Measurements from ENCODE around the gene GCNT4. TPM values are rescaled to one million over a fixed set of nuclear protein-coding genes. Genes with fewer than 3 reads are reported as not detected.

GCNT4 gene
- total RNA-seq, 1 experiment from 2014 or later, result 7.8 TPM

- Histone ChIP-seq H3K4me1 (replicated peaks) (peaks cover 19% of the 10 kb centered on the region), H3K27me3 (replicated peaks) (no peaks in the 10 kb centered on the region), H3K36me3 (no peaks in the 10 kb centered on the region), H3K27ac (no peak overlapping the region), H3K9me3 (replicated peaks) (no peaks in the 10 kb centered on the region), H3K4me3 (no peak overlapping the region)
- peak in 1 of 2 experiments; percentile 10 for DNase-seq (ENCODE audit: low read depth in 1 of 2, low spot score in 2 of 2)
Measured at GRCh38 chr5:75018805-75019587, 33.4 kb downstream of the GCNT4 start.

DNA sequence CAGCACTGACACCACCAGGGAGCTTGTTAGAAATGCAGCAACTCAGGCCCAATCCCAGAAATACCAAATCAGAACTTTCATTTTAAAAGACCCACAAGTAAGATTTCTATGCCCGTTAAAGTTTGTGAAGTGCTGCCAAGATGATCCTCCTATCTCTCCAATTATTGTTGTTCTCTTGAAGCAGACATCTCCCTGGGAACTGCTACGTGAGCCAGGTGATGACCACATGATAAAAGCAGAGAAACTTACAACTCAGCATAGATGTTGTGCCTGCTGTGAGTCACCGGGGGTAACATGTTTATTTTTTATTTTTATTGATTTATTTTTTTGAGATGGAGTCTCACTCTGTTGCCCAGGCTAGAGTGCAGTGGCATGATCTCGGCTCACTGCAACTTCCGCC, 34.4 kb downstream of the GCNT4 start:
- Histone ChIP-seq H3K4me3 (no peak overlapping the region), H3K9me3 (replicated peaks) (no peaks in the 10 kb centered on the region), H3K27me3 (replicated peaks) (no peaks in the 10 kb centered on the region), H3K27ac (no peak overlapping the region), H3K36me3 (no peaks in the 10 kb centered on the region), H3K4me1 (replicated peaks) (peaks cover 12% of the 10 kb centered on the region)
- DNase-seq (ENCODE audit: low read depth in 1 of 2, low spot score in 2 of 2), result no peak

- H3K27ac ChIP-seq, result no peak overlapping the region
- no peaks in the 10 kb centered on the region for H3K9me3 ChIP-seq (replicated peaks)
- H3K27me3 ChIP-seq (replicated peaks), result no peaks in the 10 kb centered on the region
- no peaks in the 10 kb centered on the region for H3K36me3 ChIP-seq
- H3K4me1 ChIP-seq (replicated peaks), result peaks cover 12% of the 10 kb centered on the region
- DNase-seq (ENCODE audit: low read depth in 1 of 2, low spot score in 2 of 2), result no peak
- H3K4me3 ChIP-seq, result no peak overlapping the region
Measured at GRCh38 chr5:75016896-75017295, 35.5 kb downstream of the GCNT4 start.

DNA sequence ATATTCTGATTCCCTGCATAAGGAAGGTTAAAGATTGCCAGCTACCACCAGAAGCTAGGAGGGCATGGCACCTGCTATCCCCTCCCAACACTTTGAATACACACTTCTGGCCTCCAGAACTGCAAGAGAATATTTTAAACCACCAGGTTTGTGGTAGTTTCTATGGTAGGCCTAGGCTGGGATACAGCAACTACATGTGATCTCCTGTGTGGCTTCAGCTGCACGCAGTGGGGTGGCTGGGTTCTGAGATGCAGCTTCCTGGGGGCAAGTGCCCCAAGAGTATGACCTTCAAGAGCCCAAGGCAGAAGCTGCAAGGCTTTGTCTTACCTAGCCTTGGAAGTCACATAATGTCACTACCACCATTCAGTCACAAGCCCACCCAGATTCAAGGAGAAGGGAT, 39.6 kb downstream of the GCNT4 start:
- no peaks in the 10 kb centered on the region for H3K27me3 ChIP-seq (replicated peaks)
- no peaks in the 10 kb centered on the region for H3K36me3 ChIP-seq
- H3K9me3 ChIP-seq (replicated peaks), result no peaks in the 10 kb centered on the region
- H3K4me1 ChIP-seq (replicated peaks), result no peaks in the 10 kb centered on the region
- no peak overlapping the region for H3K27ac ChIP-seq
- DNase-seq (ENCODE audit: low read depth in 1 of 2, low spot score in 2 of 2), result no peak
- no peak overlapping the region for H3K4me3 ChIP-seq

DNA sequence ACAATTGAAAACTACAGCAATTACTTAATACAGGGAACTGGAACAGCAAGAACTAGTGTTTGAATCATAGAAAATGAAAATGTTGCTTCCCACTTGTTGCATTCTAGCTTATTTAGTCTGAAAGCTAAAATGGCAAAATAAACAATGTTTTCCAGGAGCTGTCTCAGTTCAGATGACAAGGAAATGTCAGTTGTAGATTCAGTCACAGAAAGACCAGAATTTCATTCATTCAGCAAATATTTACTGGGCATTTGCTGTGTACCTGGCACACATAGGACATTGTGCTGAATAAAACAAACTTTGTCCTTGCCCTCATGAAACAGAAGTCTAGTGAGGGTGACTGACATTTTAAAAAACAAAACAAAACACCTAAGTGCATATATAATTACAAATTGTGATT, 41.5 kb downstream of the GCNT4 start:
- no peak overlapping the region for H3K4me3 ChIP-seq
- no peak overlapping the region for H3K27ac ChIP-seq
- no peak for DNase-seq (ENCODE audit: low read depth in 1 of 2, low spot score in 2 of 2)
- H3K27me3 ChIP-seq (replicated peaks), result no peaks in the 10 kb centered on the region
- H3K9me3 ChIP-seq (replicated peaks), result no peaks in the 10 kb centered on the region
- H3K4me1 ChIP-seq (replicated peaks), result no peaks in the 10 kb centered on the region
- no peaks in the 10 kb centered on the region for H3K36me3 ChIP-seq

DNA sequence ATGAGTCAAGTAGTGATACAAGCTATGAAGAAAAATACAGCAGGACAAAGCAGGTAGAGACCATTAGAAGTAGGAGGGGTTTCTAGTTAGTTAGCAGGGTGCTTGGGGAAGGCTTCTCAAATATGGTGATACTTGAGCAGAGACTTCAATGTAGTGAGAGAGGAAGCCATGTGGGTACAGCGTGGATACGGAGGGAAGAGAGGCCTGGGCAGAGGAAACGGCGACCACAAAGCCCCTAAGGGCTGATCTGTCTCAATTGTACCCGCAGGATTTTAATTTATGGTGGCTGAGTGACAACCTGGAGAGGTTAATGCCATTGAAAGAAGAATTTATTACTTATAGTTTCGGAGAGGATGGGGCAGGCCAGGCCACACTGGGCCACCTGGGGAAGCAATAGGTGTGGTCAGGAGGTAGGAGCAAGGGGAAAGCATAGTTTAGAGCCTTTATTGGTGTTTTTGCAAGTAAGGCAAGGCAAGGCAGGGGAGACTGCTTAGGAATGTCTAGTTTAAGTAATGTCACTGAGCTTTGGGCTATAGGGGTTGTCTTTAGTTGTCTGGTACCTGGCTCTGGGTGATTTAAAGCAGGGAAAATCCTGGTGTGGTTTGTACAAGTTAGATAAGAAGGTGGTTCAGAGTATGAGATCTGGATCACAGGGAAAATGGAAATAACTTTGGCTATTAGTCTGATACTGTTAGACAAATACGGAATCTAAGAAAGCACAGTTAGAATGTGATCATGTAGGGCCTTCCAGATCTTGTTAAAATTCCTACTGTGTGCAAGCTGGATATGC, 42.6 kb downstream of the GCNT4 start:
- DNase-seq (ENCODE audit: low read depth in 1 of 2, low spot score in 2 of 2), result no peak
- Histone ChIP-seq H3K9me3 (replicated peaks) (peaks cover 4% of the 10 kb centered on the region), H3K36me3 (no peaks in the 10 kb centered on the region), H3K27me3 (replicated peaks) (no peaks in the 10 kb centered on the region), H3K4me3 (no peak overlapping the region), H3K27ac (no peak overlapping the region), H3K4me1 (replicated peaks) (no peaks in the 10 kb centered on the region)

DNA sequence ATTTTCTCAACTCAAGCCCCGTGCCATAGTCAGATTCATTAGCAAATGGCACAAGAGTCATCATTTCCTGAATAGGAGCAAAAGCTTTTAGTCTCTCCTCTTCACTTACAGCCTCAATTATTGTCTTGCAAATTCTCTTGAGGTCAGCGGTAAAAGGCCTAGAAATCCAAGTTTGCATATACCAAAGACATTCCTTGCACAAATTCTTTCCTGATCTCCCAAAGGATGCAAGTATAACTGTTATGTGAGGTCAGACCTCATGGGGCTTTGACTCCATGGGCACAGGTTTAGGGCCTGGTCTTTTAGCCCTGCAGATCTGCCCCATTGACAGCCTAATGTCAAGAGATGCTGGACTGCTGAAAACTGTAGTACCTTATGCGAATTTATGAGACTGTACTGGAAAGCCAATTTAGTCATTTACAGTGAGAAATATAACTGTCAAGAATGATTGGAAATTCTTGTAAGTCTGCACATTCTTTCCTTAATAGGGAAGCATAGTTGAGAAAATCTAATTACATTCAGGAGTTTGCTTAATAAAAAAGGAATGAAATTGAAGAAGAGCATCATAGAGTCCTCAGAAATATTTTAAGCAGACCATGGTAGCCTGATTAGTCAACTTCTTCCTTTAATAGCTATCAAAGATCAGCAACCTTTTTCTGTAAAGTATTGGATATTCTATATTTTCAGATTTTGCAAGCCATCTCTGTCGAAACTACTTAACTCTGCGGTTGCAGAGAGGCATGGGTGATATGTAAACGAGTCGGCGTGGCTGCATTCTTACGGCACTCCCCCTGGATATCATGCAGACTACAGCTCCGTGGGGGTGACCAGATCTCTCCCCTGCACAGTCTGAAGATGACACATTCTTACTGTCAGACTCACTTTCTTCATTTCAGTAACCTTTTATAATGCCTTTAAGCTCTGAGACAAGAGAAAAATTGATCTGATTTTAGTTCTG, 45.2 kb downstream of the GCNT4 start:
- H3K36me3 ChIP-seq, result no peaks in the 10 kb centered on the region
- no peaks in the 10 kb centered on the region for H3K27me3 ChIP-seq (replicated peaks)
- no peak for DNase-seq (ENCODE audit: low read depth in 1 of 2, low spot score in 2 of 2)
- no peak overlapping the region for H3K27ac ChIP-seq
- H3K4me1 ChIP-seq (replicated peaks), result no peaks in the 10 kb centered on the region
- no peak overlapping the region for H3K4me3 ChIP-seq
- H3K9me3 ChIP-seq (replicated peaks), result peaks cover 7% of the 10 kb centered on the region

DNA sequence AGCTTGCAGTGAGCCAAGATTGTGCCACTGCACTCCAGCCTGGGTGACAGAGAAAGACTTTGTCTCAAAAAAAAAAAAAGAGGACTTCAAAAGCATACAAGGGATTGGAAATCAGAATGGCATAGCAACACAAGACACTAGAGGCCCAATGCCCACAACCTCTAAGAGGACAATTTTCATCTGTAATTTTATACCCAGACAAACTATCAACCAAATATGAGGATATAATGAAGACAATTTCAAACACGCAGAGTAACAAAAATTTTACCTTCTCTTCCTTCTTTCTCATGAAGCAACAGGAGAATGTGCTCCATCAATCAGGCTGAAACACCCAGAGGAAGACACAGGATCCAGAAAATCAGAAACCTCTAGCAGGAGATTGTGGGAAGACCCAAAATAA, 46.8 kb downstream of the GCNT4 start:
- Histone ChIP-seq H3K27me3 (replicated peaks) (no peaks in the 10 kb centered on the region), H3K36me3 (no peaks in the 10 kb centered on the region), H3K4me1 (replicated peaks) (no peaks in the 10 kb centered on the region), H3K9me3 (replicated peaks) (peaks cover 7% of the 10 kb centered on the region), H3K27ac (no peak overlapping the region), H3K4me3 (no peak overlapping the region)
- no peak for DNase-seq (ENCODE audit: low read depth in 1 of 2, low spot score in 2 of 2)

Other genes starting within 250 kb of the GCNT4 start
- gene FAM169A, start 186.2 kb downstream of the GCNT4 start, total RNA-seq (2014; rRNA removed; shearing (Covaris generic)), result 16.5 and 21.9 TPM in 2 replicates
- not detected in 2 replicates for gene ANKRD31, start 184.3 kb upstream of the GCNT4 start, total RNA-seq (2014; rRNA removed; shearing (Covaris generic))

All from SJSA1 (cell line).